Endodermal cell (in vitro differentiated cells): ENCODE data around the gene BBC3. TPM values are rescaled to one million over a fixed set of nuclear protein-coding genes. Genes with fewer than 3 reads are reported as not detected.

ENCODE experiments used
- DNase-seq: peaks from one replicate; pipeline ENCODE4 v3.0.0-alpha.2; 2017
- H3K27ac ChIP-seq: 2 replicates; pipeline ENCODE4 v1.5.1; 2013; ENCODE audit warnings: mild to moderate bottlenecking, low read depth, low read length, moderate library complexity
- H3K27me3 ChIP-seq: 2 replicates; pipeline ENCODE4 v1.6.1; 2013; ENCODE audit warnings: mild to moderate bottlenecking, low read length, moderate library complexity; ENCODE audit not compliant: insufficient read depth, control insufficient read depth, poor library complexity, severe bottlenecking
- H3K36me3 ChIP-seq: 2 replicates; pipeline ENCODE4 v1.7.0; 2013; ENCODE audit warnings: mild to moderate bottlenecking, low read length, moderate library complexity; ENCODE audit not compliant: control insufficient read depth, insufficient read depth
- H3K4me1 ChIP-seq: one replicate; pipeline ENCODE4 v1.7.0; 2013; ENCODE audit warnings: low read length; ENCODE audit not compliant: control insufficient read depth, insufficient read depth
- H3K4me3 ChIP-seq: 2 replicates; pipeline ENCODE4 v1.5.1; 2013; ENCODE audit warnings: mild to moderate bottlenecking, low read length, moderate library complexity
- H3K9ac ChIP-seq: 2 replicates; pipeline ENCODE4 v1.6.1; 2013; ENCODE audit warnings: mild to moderate bottlenecking, low read length, moderate library complexity; ENCODE audit not compliant: poor library complexity, severe bottlenecking; ENCODE audit errors: extremely low read depth
- H3K9me3 ChIP-seq: 2 replicates; pipeline ENCODE4 v1.6.1; 2013; ENCODE audit warnings: mild to moderate bottlenecking, low read length, moderate library complexity; ENCODE audit not compliant: control insufficient read depth
- H3K27ac Mint-ChIP-seq: 2 replicates; pipeline ENCODE4 v1.8.0; 2020; ENCODE audit warnings: mixed read lengths
- H3K27me3 Mint-ChIP-seq: 2 replicates; pipeline ENCODE4 v1.8.0; 2021; ENCODE audit warnings: mild to moderate bottlenecking, mixed read lengths; ENCODE audit not compliant: insufficient read depth
- H3K36me3 Mint-ChIP-seq: 2 replicates; pipeline ENCODE4 v1.8.0; 2020; ENCODE audit warnings: low read depth, mixed read lengths
- H3K4me1 Mint-ChIP-seq: 2 replicates; pipeline ENCODE4 v1.8.0; 2020; ENCODE audit warnings: mixed read lengths
- H3K4me3 Mint-ChIP-seq: 2 replicates; pipeline ENCODE4 v1.8.0; 2020; ENCODE audit warnings: mild to moderate bottlenecking, moderate library complexity, mixed read lengths
- H3K9me3 Mint-ChIP-seq: 2 replicates; pipeline ENCODE4 v1.8.0; 2020; ENCODE audit warnings: mild to moderate bottlenecking, mixed read lengths
- WGBS, 2 experiments: methylation state at CpG; one replicate each; pipeline versions ENCODE4 v1.1.5 to v1.1.7; 2013; ENCODE audit warnings: missing lambda C conversion rate in 2 of 2, mixed read lengths in 1 of 2; ENCODE audit not compliant: insufficient coverage in 1 of 2, insufficient read length in 1 of 2; 5-methylcytosine and 5-hydroxymethylcytosine counted together
- total RNA-seq, 2 donors: library from RNA; stranded (reverse); fragmentation: NEBNext Ultra II Directional in 1 of 2; extraction: Animal tissue kit (Norgen Biotek cat#: 25700) in 1 of 2; gene quantifications; 2 replicates in 1 of 2; 3 replicates in 1 of 2; pipeline ENCODE4 v1.2.1, GENCODE V29; 2021
- TF ChIP-seq, protein P1 (sequence below): fragments of 200-600 bp; sonication (generic); conservative IDR thresholded peaks from 2 replicates; pipeline ENCODE4 v1.5.0; 2021; ENCODE audit warnings: antibody characterized with exemption, mild to moderate bottlenecking

The BBC3 gene
- total RNA-seq, 2 donors from 2014 or later = 8.8 to 13.4 TPM

DNA sequence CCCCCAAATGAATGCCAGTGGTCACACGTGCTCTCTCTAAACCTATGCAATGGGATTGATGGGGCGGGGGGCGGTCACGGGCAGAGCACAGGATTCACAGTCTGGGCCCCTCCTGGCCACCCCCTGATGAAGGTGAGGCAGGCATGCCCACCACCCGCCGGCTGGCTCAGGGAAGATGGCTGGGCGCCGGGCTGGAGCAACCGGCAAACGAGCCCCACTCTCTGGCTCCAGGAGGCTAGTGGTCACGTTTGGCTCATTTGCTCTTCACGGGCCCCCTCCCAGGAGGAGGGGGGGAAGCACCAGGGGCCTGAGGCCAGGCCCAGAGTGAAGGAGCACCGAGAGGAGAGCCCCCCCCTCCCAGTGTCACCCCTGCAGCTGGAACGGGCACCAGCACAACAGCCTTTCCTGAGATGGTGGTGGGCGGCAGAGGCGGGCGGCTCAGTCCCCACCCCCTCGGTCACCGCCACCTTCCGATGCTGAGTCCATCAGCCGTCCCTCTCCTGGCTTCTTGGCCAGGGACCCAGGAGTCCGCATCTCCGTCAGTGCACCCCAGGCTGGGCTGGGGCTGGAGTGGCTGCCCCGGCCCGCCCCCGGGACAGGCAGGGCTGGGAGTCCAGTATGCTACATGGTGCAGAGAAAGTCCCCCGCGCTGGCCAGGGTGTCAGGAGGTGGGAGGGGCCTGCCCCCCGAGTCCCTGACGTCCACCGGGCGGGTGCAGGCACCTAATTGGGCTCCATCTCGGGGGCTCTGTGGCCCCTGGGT, 9.7 kb downstream of the BBC3 start:
- 93% methylated on average over 18 to 32 of the region's 33 CpGs for WGBS, 2 experiments

DNA sequence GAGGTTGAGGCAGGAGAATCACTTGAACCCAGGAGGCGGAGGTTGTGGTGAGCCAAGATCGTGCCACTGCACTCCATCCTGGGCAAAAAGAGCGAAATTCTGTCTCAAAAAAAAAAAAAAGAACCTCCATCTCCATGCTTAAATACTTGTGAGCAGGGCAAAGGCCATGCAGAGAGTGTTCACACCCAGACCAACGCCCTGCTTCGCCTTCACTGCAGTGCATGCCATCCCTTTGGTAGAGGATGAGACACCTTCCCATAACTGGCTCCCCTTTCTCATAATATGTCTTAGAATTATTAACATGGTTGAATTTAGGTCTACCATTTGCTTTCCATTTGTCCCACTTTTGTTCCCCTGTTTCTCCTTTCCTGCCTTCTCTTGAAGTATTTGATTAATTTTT, 15.4 kb downstream of the BBC3 start:
- Mint-ChIP-seq H3K36me3 (peaks cover 16% of the 10 kb centered on the region), H3K27me3 (no peaks in the 10 kb centered on the region), H3K27ac (no peak overlapping the region), H3K9me3 (no peaks in the 10 kb centered on the region), H3K4me3 (no peak overlapping the region), H3K4me1 (peaks cover 3% of the 10 kb centered on the region)
- TF ChIP-seq, protein P1, sequence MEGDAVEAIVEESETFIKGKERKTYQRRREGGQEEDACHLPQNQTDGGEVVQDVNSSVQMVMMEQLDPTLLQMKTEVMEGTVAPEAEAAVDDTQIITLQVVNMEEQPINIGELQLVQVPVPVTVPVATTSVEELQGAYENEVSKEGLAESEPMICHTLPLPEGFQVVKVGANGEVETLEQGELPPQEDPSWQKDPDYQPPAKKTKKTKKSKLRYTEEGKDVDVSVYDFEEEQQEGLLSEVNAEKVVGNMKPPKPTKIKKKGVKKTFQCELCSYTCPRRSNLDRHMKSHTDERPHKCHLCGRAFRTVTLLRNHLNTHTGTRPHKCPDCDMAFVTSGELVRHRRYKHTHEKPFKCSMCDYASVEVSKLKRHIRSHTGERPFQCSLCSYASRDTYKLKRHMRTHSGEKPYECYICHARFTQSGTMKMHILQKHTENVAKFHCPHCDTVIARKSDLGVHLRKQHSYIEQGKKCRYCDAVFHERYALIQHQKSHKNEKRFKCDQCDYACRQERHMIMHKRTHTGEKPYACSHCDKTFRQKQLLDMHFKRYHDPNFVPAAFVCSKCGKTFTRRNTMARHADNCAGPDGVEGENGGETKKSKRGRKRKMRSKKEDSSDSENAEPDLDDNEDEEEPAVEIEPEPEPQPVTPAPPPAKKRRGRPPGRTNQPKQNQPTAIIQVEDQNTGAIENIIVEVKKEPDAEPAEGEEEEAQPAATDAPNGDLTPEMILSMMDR = no peak
- H3K9ac ChIP-seq = no peak overlapping the region
- H3K9me3 ChIP-seq = no peaks in the 10 kb centered on the region
- DNase-seq = no peak
- H3K4me1 ChIP-seq = no peaks in the 10 kb centered on the region
- WGBS, 2 experiments = 98 to 100% methylated on average over 1 to 5 of the region's 5 CpGs
- peaks cover 29% of the 10 kb centered on the region for H3K36me3 ChIP-seq
- no peak overlapping the region for H3K4me3 ChIP-seq
- H3K27me3 ChIP-seq = no peaks in the 10 kb centered on the region
- no peak overlapping the region for H3K27ac ChIP-seq

More for the DNA sequence above, 9.7 kb downstream of the BBC3 start:
- Histone ChIP-seq H3K27ac (no peak overlapping the region), H3K9me3 (no peaks in the 10 kb centered on the region), H3K27me3 (no peaks in the 10 kb centered on the region), H3K9ac (no peak overlapping the region), H3K4me1 (no peaks in the 10 kb centered on the region), H3K4me3 (no peak overlapping the region), H3K36me3 (peaks cover 39% of the 10 kb centered on the region)
- Mint-ChIP-seq H3K27ac (no peak overlapping the region), H3K36me3 (peaks cover 19% of the 10 kb centered on the region), H3K9me3 (no peaks in the 10 kb centered on the region), H3K27me3 (no peaks in the 10 kb centered on the region), H3K4me3 (no peak overlapping the region), H3K4me1 (peaks cover 6% of the 10 kb centered on the region)
- DNase-seq = no peak
- TF ChIP-seq, protein P1 = no peak

DNA sequence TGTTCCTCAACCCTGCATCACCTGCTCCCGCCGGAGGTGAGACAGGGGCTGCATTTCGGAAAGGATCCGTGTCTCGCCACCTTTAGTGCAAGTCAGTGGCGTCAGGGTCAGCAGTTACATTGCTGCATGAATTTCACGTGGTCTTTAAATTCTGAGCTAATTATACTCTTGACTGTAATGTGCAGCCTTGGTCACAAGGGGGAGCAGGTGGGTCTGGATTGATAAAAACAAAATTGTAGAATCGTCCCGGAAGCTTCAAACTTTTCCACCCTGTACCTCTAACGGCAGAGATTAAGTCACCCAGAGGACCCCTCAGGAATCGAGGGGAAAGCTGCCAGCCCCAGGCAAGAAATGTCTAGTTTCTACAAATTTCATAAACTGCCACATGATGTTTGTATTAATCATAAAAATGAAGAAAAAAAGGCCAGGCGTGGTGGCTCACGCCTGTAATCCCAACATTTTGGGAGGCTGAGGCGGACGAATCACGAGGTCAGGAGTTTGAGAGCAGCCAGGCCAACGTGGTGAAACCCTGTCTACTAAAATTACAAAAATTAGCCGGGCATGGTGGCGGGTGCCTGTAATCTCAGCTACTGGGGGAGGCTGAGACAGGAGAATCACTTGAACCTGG, 20.2 kb downstream of the BBC3 start:
- Histone ChIP-seq H3K27ac (no peak overlapping the region), H3K36me3 (peaks cover 70% of the 10 kb centered on the region), H3K9ac (no peak overlapping the region), H3K4me3 (no peak overlapping the region), H3K27me3 (no peaks in the 10 kb centered on the region), H3K9me3 (no peaks in the 10 kb centered on the region), H3K4me1 (peaks cover 5% of the 10 kb centered on the region)
- H3K36me3 Mint-ChIP-seq = peaks cover 60% of the 10 kb centered on the region
- H3K4me1 Mint-ChIP-seq = peaks cover 16% of the 10 kb centered on the region
- no peaks in the 10 kb centered on the region for H3K27me3 Mint-ChIP-seq
- H3K27ac Mint-ChIP-seq = peak overlapping the region; percentile 88
- TF ChIP-seq, protein P1 = peak; percentile 85
- 67 to 71% methylated on average over 16 to 19 of the region's 19 CpGs for WGBS, 2 experiments
- H3K4me3 Mint-ChIP-seq = no peak overlapping the region
- DNase-seq = peak; percentile 93
- no peaks in the 10 kb centered on the region for H3K9me3 Mint-ChIP-seq
